ENCODE results near the gene NPNT. TPM values are rescaled to one million over a fixed set of nuclear protein-coding genes. Genes with fewer than 3 reads are reported as not detected.

NPNT gene
- total and polyA plus RNA-seq, 12 donors, result 1.3 to 61.1 (median 4.5) TPM

DNA sequence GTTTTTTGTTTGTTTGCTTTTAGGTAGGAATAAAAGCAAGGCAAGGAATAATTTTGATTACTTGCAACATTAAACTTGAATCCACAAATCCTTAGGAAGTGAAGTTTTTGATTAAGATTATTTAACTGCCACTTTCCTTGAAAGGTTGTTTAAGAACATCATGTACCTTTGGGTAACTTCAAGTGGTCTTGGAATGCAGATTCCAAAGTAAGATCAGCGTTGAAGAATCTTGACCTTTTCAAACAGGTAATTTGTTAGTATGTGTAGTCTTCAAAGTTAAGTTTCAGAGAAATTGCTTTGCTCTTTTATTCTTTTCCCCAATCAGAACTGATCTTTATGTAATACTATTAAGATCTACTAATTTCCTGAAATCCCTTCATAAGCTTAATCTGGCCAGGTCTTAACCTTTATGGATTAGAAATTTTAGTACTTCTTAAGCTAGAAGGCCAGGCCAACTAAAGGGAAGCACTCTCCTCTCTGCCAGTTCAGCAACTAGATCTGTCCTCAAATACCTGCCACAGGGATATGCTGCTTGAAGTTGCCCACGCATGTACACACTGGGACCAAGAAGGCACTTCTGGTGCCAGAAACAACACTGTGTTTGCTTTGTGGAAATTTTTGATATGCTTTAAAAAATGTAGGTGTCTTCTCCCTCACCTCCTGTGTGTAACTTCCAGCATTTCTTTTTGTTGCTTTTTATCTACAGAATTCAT lies 7.4 kb downstream of the NPNT start:
- Histone ChIP-seq H3K9me3 (replicated peaks in 1 of 3) (no peaks in the 10 kb centered on the region), H3K27me3 (no peaks in the 10 kb centered on the region), H3K4me3 (no peak overlapping the region), H3K4me1 (replicated peaks in 1 of 2) (no peaks in the 10 kb centered on the region), H3K36me3 (replicated peaks in 1 of 2) (no peaks in the 10 kb centered on the region), H3K27ac (no peak overlapping the region)
- DNase-seq, result no peak
- intact Hi-C loops (cut with DNase I), result no loop called here
- TF ChIP-seq, protein P1, sequence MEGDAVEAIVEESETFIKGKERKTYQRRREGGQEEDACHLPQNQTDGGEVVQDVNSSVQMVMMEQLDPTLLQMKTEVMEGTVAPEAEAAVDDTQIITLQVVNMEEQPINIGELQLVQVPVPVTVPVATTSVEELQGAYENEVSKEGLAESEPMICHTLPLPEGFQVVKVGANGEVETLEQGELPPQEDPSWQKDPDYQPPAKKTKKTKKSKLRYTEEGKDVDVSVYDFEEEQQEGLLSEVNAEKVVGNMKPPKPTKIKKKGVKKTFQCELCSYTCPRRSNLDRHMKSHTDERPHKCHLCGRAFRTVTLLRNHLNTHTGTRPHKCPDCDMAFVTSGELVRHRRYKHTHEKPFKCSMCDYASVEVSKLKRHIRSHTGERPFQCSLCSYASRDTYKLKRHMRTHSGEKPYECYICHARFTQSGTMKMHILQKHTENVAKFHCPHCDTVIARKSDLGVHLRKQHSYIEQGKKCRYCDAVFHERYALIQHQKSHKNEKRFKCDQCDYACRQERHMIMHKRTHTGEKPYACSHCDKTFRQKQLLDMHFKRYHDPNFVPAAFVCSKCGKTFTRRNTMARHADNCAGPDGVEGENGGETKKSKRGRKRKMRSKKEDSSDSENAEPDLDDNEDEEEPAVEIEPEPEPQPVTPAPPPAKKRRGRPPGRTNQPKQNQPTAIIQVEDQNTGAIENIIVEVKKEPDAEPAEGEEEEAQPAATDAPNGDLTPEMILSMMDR (IDR thresholded peaks at IDR 0.05), result no peak
- TF ChIP-seq POLR2A (IDR thresholded peaks at IDR 0.05), result no peak
- 70 to 79% (median 73%) methylated on average over 2 of the region's 2 CpGs for WGBS, 4 donors

DNA sequence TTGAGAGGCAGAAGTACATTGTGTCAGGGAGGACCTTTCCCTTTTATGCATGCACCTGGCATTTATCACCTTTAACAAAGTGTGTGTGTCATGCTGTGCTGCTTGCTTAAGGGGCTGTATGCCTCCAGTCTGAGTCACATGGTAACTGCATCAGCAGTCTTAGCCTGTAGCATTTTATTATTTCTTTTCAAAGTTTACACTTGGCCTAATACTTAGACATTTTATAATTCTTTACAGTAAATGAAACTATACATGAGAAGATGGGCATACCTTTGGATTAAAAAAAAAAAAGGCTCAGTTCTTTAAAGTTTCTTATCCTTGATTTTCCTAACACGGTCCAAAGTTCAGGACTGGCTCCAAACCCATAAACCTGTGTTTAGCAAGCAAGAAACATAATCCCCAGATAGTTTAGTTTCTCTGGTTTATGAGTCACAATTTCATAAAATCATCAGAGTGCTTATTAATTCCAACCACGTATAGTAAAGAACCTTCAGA lies 14.6 kb downstream of the NPNT start:
- WGBS, 4 donors, result 56 to 67% (median 61%) methylated on average over 2 of the region's 2 CpGs
- intact Hi-C loops (cut with DNase I), result no loop called here
- no peaks in the 10 kb centered on the region for H3K4me1 ChIP-seq (replicated peaks in 1 of 2)
- DNase-seq, result no peak
- H3K9me3 ChIP-seq (replicated peaks in 1 of 3), result no peaks in the 10 kb centered on the region
- no peaks in the 10 kb centered on the region for H3K36me3 ChIP-seq (replicated peaks in 1 of 2)
- TF ChIP-seq, protein P1 (IDR thresholded peaks at IDR 0.05), result no peak
- no peak for TF ChIP-seq POLR2A (IDR thresholded peaks at IDR 0.05)
- no peak overlapping the region for H3K4me3 ChIP-seq
- no peaks in the 10 kb centered on the region for H3K27me3 ChIP-seq
- no peak overlapping the region for H3K27ac ChIP-seq

DNA sequence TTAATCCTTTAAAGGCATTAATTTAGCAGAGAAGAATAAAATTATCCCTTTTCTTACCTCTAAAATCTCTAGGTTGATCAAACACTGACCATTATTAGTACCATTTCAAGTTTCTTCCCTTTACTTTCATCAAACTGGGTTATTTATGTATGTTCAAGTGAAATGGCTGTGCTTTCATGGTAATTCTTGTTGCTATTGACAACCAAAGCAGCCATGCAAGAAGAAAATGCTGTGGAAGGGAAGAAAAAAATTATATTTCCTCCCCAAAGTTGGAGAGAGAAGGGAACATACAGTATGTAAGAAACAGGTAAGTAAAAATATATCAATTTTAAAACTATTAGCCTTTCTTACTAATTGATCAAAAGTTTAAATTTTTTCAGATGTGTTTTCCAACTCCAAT lies 16.2 kb downstream of the NPNT start:
- TF ChIP-seq, protein P1 (IDR thresholded peaks at IDR 0.05), result no peak
- no peak for TF ChIP-seq POLR2A (IDR thresholded peaks at IDR 0.05)
- Histone ChIP-seq H3K9me3 (replicated peaks in 1 of 3) (no peaks in the 10 kb centered on the region), H3K27me3 (no peaks in the 10 kb centered on the region), H3K4me1 (replicated peaks in 1 of 2) (no peaks in the 10 kb centered on the region), H3K4me3 (no peak overlapping the region), H3K27ac (no peak overlapping the region), H3K36me3 (replicated peaks in 1 of 2) (no peaks in the 10 kb centered on the region)
- intact Hi-C loops (cut with DNase I), result no loop called here
- no peak for DNase-seq

DNA sequence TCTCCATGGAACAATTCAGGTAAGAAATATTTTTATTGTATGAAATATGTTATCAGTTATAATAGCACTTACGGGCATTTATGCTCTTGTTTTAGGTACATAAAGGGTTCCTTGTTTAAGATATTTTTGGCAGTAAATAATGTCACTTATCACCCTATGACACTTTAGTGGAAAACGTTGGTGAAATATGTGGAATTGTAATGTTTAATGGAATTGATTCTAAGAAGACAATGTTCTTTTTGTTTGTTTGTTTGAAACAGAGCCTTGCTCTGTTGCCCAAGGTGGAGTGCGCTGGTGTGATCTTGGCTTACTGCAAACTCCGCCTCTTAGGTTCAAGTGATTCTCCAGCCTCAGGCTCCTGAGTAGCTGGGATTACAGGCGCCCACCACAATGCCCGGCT lies 17.4 kb downstream of the NPNT start:
- 85 to 87% (median 86%) methylated on average over 6 of the region's 6 CpGs for WGBS, 4 donors
- no peak for DNase-seq

More for the DNA sequence above, 17.4 kb downstream of the NPNT start:
- H3K36me3 ChIP-seq (replicated peaks in 1 of 2), result no peaks in the 10 kb centered on the region
- intact Hi-C loops (cut with DNase I), result no loop called here
- no peak overlapping the region for H3K4me3 ChIP-seq
- H3K4me1 ChIP-seq (replicated peaks in 1 of 2), result no peaks in the 10 kb centered on the region
- no peaks in the 10 kb centered on the region for H3K9me3 ChIP-seq (replicated peaks in 1 of 3)
- TF ChIP-seq, protein P1 (IDR thresholded peaks at IDR 0.05), result no peak
- TF ChIP-seq POLR2A (IDR thresholded peaks at IDR 0.05), result no peak
- H3K27ac ChIP-seq, result no peak overlapping the region
- no peaks in the 10 kb centered on the region for H3K27me3 ChIP-seq

Measured in adrenal gland (tissue), 12 donors.